Vagina (tissue), 2 donors: ENCODE results near the gene L1CAM. TPM values are rescaled to one million over a fixed set of nuclear protein-coding genes. Genes with fewer than 3 reads are reported as not detected.

ENCODE experiments used
- DNase-seq, 2 donors: peaks; one replicate each; pipeline ENCODE4 v3.0.0-alpha.2; 2017; ENCODE audit errors: extremely low spot score in 2 of 2
- H3K27ac ChIP-seq: fragments of 200-600 bp; sonication (generic); one replicate; pipeline ENCODE4 v1.5.1; 2019
- H3K27me3 ChIP-seq: fragments of 200-600 bp; sonication (generic); one replicate; pipeline ENCODE4 v1.5.1; 2019
- H3K36me3 ChIP-seq, 2 donors: fragments of 200-600 bp; sonication (generic); one replicate each; pipeline ENCODE4 v1.5.1; 2017 to 2019
- H3K4me1 ChIP-seq: fragments of 200-600 bp; sonication (generic); one replicate; pipeline ENCODE4 v1.5.1; 2019
- H3K4me3 ChIP-seq, 2 donors: fragments of 200-600 bp; sonication (generic); 1 replicate in 1 of 2; 2 replicates in 1 of 2; pipeline ENCODE4 v1.5.1; 2016 to 2019
- H3K9me3 ChIP-seq: fragments of 200-600 bp; sonication (generic); one replicate; pipeline ENCODE4 v1.5.1; 2019
- POLR2A ChIP-seq, 2 donors: fragments of 450-650 bp; IDR thresholded peaks; one replicate each; pipeline ENCODE4 v1.6.1; 2017; ENCODE audit warnings: antibody characterized with exemption in 2 of 2, mild to moderate bottlenecking in 2 of 2, moderate library complexity in 2 of 2
- POLR2AphosphoS5 ChIP-seq, 2 donors: sonication (generic); formaldehyde crosslinking; IDR thresholded peaks; one replicate each; pipeline ENCODE4 v1.9.0; 2017; ENCODE audit warnings: antibody characterized with exemption in 2 of 2, mild to moderate bottlenecking in 2 of 2, low read depth in 1 of 2; ENCODE audit not compliant: insufficient read depth in 1 of 2
- intact Hi-C: fragments of 100-400 bp; cut with DNase I; formaldehyde crosslinking; loops from one replicate; pipeline ENCODE4 v1.15.1; 2023
- total RNA-seq: library from RNA; depleted of rRNA; stranded (reverse); fragments of >200 nt; gene quantifications from one replicate; pipeline ENCODE4 v1.2.3, GENCODE V29; 2016
- TF ChIP-seq, protein P1 (sequence below), 3 experiments: fragments of 450-650 bp in 2 of 3; fragments of 200-600 bp in 1 of 3; sonication (generic) in 1 of 3; IDR thresholded peaks; one replicate each; pipeline ENCODE4 v1.5.1; 2017 to 2019; ENCODE audit warnings: antibody characterized with exemption in 3 of 3, mild to moderate bottlenecking in 2 of 3, moderate library complexity in 2 of 3

The L1CAM gene
- total RNA-seq, 1 donor from 2014 or later, result 9.6 TPM

DNA sequence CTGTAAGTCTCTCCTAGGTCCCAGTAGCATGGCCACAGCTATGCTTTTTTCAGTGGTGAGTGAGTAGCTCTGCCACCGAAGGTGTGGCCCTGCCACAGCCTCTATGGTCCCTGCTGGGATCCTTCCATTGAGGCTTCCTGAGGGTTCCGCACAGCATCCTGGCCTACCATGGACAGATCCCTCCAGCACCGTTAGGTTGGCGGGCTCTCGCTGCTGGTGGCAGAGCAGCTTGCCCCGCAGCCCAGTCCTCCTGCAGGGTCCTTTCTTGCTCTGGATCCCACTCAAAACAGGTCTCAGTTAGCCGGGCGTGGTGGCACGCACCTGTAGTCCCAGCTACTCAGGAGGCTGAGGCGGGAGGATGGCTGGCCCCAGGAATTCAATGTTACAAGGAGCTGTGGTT is 53.2 kb downstream of the L1CAM start:
- Histone ChIP-seq H3K27me3 (no peaks in the 10 kb centered on the region), H3K9me3 (no peaks in the 10 kb centered on the region), H3K36me3 (no peaks in the 10 kb centered on the region), H3K4me1 (peaks cover 14% of the 10 kb centered on the region), H3K27ac (no peak overlapping the region), H3K4me3 (no peak overlapping the region)
- intact Hi-C loops, result no loop called here
- TF ChIP-seq POLR2AphosphoS5 (IDR thresholded peaks at IDR 0.05; ENCODE audit: insufficient read depth in 1 of 2, low read depth in 1 of 2) (no peak), POLR2A (IDR thresholded peaks at IDR 0.05) (no peak)
- TF ChIP-seq, protein P1, sequence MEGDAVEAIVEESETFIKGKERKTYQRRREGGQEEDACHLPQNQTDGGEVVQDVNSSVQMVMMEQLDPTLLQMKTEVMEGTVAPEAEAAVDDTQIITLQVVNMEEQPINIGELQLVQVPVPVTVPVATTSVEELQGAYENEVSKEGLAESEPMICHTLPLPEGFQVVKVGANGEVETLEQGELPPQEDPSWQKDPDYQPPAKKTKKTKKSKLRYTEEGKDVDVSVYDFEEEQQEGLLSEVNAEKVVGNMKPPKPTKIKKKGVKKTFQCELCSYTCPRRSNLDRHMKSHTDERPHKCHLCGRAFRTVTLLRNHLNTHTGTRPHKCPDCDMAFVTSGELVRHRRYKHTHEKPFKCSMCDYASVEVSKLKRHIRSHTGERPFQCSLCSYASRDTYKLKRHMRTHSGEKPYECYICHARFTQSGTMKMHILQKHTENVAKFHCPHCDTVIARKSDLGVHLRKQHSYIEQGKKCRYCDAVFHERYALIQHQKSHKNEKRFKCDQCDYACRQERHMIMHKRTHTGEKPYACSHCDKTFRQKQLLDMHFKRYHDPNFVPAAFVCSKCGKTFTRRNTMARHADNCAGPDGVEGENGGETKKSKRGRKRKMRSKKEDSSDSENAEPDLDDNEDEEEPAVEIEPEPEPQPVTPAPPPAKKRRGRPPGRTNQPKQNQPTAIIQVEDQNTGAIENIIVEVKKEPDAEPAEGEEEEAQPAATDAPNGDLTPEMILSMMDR (IDR thresholded peaks at IDR 0.05), result no peak
- no peak for DNase-seq

GRCh38 chrX:153831429-153832150 is 54.4 kb downstream of the L1CAM start:
- Histone ChIP-seq H3K27ac (no peak overlapping the region), H3K4me1 (peaks cover 14% of the 10 kb centered on the region), H3K4me3 (no peak overlapping the region), H3K27me3 (no peaks in the 10 kb centered on the region), H3K9me3 (no peaks in the 10 kb centered on the region), H3K36me3 (no peaks in the 10 kb centered on the region)
- DNase-seq, result no peak
- no peak for TF ChIP-seq POLR2A (IDR thresholded peaks at IDR 0.05)
- TF ChIP-seq POLR2AphosphoS5 (IDR thresholded peaks at IDR 0.05; ENCODE audit: insufficient read depth in 1 of 2, low read depth in 1 of 2), result no peak
- TF ChIP-seq, protein P1 (IDR thresholded peaks at IDR 0.05), result no peak
- intact Hi-C loops, result no loop called here

DNA sequence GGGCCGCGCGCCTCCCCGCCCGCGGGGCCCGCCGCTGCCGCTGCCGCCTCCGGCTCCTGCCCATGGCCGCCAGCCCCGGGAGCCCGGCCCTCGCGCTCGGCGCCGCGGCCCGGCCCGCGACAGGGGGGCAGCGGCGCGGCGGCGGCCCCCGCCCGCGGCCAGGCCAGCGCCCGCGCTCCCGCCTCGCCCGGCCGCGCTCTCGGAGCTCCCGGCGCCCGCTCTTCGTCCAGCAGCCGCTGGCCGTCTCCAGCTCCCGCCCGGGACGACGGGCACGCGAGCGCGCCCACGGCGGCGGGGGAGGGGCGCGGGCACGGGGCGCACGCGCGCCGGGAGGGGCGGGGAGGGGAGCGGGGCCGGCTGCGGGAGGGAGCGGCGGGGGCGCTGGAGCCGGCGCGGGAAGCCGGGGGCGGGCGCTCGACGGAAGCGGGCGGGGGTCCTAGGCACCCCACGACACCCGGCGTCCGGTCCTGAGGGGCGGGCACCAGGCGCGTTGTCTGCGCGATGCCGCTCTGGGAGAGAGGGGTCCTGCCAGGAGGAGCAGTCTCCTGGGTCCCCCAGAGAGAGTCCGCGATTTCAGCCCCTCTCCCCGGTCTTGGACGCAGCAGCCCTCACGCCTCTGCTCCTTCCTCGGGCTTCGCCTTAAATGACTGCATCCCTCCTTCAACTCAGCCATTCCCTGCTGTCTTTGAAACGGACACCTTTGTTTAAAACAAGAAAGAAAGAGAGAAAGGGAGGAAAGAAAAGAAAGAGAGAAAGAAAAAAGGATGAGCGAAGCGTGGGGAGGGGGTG is 55.1 kb downstream of the L1CAM start:
- H3K36me3 ChIP-seq, result no peaks in the 10 kb centered on the region
- intact Hi-C loops, result no loop called here
- peaks cover 14% of the 10 kb centered on the region for H3K4me1 ChIP-seq
- TF ChIP-seq POLR2AphosphoS5 (IDR thresholded peaks at IDR 0.05; ENCODE audit: insufficient read depth in 1 of 2, low read depth in 1 of 2) (no peak), POLR2A (IDR thresholded peaks at IDR 0.05) (no peak)
- TF ChIP-seq, protein P1 (IDR thresholded peaks at IDR 0.05), result no peak
- no peak for DNase-seq
- H3K27ac ChIP-seq, result no peak overlapping the region
- no peaks in the 10 kb centered on the region for H3K9me3 ChIP-seq
- no peaks in the 10 kb centered on the region for H3K27me3 ChIP-seq
- H3K4me3 ChIP-seq, result peak overlapping the region; percentile 30 to 42

GRCh38 chrX:153829799-153830639 is 56.0 kb downstream of the L1CAM start, which contains the start of gene PDZD4:
PDZD4 (minus strand) TSS chrX:153830544; CDS start chrX:153830298, 246 bp downstream.
- intact Hi-C loops, result no loop called here
- H3K9me3 ChIP-seq, result no peaks in the 10 kb centered on the region
- H3K36me3 ChIP-seq, result no peaks in the 10 kb centered on the region
- peaks cover 14% of the 10 kb centered on the region for H3K4me1 ChIP-seq
- TF ChIP-seq POLR2A (IDR thresholded peaks at IDR 0.05), result no peak
- TF ChIP-seq, protein P1 (IDR thresholded peaks at IDR 0.05), result no peak
- no peak for TF ChIP-seq POLR2AphosphoS5 (IDR thresholded peaks at IDR 0.05; ENCODE audit: insufficient read depth in 1 of 2, low read depth in 1 of 2)
- peak within 1 kb of the TSS; percentile 42 to 54 for H3K4me3 ChIP-seq
- H3K27ac ChIP-seq, result no peak within 1 kb of the TSS
- no peak for DNase-seq
- no peaks in the 10 kb centered on the region for H3K27me3 ChIP-seq
